Panc1 (cell line): Measurements from ENCODE around the gene S100A10.

Experiments used
- CTCF ChIP-seq: fragments of 450-650 bp; IDR thresholded peaks from 2 replicates; pipeline ENCODE4 v1.5.1; 2017; ENCODE audit warnings: mild to moderate bottlenecking
- SIN3A ChIP-seq: IDR thresholded peaks from 2 replicates; pipeline ENCODE4 v1.6.1; 2012; ENCODE audit warnings: low read depth, mild to moderate bottlenecking, low read length, moderate library complexity, borderline replicate concordance; ENCODE audit not compliant: insufficient read depth

GRCh38 chr1:151963288-151963687 lies 30.4 kb downstream of the S100A10 start:
- TF ChIP-seq SIN3A (no peak), CTCF (no peak)
